GM18507 (cell line): ENCODE data around the gene IP6K1.
A peak's percentile ranks its signal among the peaks of the same experiment; 100 is the strongest.
"Not testable (repeated sequence)": the region's sequence is repeated elsewhere in the genome, so short reads cannot be mapped to it uniquely, and the experiment has no call there.

Experiments
- DNase-seq: peaks from one replicate; pipeline ENCODE4 v3.0.0; 2011; ENCODE audit warnings: low read depth; ENCODE audit not compliant: insufficient read length; ENCODE audit errors: extremely low spot score
- FAIRE-seq: peaks from 2 replicates; lab custom pipeline; 2011; peaks lifted over from hg19 to GRCh38; lab: Jason Lieb, UNC

IP6K1 gene

DNA sequence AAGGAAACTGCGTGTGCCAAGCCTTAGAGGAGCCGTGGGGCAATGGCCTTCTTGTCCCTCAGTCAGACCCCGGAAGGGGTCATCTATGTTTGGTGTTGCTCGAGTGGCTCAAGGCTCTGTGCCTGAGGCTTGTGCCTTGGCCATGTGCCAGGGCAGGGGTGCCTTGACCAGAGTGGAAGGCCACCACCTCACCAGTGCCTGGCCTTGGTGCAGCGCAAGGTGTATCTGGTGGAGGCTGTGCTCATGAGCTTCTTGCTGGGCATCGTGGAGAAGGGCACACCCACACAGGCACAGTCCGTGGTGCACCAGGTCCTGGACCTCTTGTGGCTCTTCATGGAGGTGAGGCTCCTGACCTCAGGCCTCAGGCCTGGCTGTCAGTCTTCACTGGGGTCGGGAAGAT is 86.3 kb downstream of the IP6K1 start:
- DNase-seq (no peak), FAIRE-seq (no peak)

DNA sequence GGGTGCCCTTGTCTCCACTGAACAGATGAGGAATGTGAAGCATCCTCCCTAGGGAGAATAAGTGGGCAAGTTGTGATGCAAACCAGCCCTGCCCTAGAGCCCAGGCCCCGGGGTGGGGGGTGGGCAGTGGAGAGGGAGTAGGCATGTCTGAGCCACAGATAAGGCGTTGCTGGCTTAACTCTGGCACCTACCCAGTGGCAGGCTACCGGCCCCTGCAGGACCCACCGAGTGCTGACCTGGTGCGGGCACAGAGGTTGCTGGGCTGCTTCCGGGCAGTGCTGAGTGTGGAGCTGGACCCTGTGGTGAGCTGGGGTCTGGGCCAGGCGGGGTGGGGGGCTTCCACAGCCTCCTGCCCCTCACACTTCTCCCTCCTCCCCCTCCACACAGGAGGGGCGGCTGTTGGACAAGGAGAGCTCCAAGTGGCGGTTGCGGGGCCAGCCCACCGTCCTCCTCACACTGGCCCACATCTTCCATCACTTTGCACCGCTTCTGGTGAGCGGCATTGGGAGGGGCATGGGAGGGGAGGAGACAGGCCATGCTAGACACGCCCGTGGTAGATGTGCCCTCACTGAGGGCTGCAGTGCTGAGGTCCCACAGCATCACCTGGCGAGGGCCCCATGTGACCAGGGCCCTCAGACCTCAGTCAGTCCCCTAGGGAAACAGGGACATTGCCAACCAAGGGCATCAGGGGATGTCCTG is 86.9 kb downstream of the IP6K1 start:
- no peak for FAIRE-seq
- no peak for DNase-seq

DNA sequence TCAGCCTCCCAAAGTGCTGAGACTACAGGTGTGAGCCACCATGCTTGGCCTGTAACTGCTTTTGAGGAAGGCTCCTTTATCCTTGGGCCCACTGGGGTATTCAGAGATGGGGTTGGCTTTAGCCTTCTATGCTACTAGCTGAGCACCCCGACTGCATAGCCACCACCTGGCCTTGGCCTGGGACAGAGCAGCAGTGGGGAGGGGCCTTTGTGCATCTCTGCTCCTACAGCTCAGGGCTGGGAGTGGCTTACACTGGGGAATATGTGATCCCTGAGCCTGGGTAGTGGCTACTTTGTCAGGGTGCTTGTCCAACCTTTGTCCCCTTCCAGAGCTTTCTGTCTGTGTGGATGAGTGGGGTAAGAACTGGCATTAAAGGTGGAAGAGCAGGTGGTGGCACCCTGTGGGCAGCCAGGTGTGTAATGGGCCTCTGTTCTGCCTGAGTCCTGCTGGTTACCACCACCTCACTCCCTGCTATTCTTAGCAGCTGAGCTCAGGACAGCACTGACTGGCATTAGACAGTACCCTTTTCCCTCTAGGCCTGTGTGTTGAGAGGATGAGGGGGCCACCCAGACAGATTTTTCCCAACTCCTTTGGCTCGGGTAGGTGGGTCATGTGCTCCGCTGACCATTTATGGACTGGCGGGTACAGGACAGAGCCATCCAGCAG is 90.9 kb downstream of the IP6K1 start:
- not testable (repeated sequence) for FAIRE-seq, DNase-seq

DNA sequence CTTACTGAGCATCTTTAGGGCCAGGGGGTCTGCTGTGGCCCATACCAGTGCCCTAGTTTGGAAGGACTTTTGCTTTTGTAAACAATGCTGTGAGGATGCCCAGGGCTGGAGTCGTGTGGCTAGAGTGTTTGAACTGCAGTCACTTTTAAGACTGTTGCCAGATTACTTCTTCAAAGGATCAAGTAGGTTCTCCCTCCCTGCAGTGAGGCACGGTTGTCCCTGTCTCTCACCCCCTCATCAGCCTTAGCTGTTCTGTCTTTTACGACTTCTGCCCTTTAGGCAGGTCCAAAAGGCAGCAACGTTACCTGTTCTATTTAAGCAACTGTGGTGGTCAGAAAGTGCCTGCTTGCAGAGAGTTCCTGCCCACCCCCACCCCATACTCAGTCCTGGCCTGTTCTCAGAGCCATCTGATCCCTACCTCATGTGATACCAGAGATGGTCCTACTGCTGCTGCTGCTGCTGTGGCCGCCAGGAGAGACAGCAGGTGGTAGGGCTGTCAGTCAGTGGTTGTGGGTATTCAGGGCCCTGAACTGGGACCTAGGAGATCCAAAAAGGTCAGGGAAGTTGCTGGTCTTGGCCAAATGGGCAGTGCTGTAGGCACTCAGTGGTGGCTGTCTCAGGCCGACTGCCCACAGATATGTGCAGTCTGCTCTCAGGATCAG is 91.8 kb downstream of the IP6K1 start:
- not testable (repeated sequence) for DNase-seq, FAIRE-seq

DNA sequence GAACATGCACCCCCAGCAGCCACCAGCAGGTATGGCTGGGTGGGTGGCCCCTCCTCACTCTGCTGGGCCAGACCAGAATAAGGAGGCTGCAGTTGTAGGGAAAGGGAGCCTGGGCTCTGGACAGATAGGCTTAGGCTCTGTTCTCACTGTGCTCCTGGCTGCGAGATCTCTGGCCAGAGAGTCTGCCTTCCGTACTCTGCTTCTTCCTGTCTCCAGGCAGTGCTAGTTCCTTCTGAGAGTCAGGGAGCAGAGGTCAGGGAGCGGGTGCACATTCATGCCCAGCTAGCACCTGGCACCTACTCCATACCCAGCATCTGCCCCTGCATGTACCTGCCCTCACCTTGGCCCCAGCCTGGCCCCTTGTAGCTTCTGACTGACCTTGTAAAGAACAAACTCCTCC is 94.9 kb downstream of the IP6K1 start:
- not testable (repeated sequence) for DNase-seq, FAIRE-seq

DNA sequence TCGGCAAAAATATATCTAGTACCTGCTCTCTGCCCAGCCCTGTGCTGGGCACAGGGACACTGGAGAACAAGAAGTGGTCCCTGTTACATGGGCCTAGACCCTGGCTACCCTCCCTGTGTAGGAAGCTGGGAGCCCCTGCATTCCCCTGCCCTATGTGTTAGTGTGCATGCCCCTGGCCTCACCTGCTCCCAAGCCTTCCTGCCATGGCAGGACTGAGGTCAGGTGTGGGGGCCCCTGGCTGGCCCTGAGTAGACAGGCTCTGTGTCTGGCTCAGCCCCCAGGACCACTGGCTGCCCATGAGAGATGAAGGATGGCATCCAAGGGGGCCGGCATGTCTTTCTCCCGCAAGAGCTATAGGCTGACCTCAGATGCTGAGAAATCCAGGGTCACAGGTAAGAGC is 95.5 kb downstream of the IP6K1 start:
- FAIRE-seq, DNase-seq: not testable (repeated sequence)

DNA sequence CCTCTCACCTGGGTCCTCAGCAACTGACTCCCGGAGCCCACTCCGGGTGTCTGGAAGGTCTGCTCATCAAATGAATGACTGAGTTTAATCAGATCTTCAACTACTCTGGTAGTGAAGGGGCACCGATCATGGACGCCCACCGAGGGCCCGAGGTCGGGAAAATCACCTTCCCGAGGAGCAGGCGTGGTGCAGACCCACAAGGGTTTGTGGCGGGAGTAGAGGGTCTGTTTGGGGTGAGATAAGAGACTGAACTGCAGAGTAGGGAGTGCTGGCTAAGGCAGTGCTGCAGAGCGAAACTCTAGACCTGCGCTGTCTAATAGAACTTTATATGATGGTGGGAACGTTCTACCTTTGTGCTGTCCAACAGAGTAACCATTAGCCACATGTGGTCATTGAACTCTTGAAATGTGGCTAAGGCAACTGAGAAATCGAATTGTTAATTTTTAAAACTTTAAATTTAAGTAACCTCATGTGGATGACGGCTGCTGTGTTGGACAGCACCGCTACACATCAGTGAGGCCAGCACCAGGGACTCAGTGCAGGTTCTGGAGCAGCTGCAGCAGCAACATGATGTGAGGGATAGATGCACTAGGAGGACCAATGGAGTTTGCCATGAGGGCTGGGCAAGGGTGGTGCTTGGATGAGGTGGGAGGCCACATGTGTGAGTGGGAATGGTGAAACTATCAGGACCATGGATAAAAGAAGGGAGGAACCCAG is 96.3 kb downstream of the IP6K1 start:
- not testable (repeated sequence) for FAIRE-seq, DNase-seq

DNA sequence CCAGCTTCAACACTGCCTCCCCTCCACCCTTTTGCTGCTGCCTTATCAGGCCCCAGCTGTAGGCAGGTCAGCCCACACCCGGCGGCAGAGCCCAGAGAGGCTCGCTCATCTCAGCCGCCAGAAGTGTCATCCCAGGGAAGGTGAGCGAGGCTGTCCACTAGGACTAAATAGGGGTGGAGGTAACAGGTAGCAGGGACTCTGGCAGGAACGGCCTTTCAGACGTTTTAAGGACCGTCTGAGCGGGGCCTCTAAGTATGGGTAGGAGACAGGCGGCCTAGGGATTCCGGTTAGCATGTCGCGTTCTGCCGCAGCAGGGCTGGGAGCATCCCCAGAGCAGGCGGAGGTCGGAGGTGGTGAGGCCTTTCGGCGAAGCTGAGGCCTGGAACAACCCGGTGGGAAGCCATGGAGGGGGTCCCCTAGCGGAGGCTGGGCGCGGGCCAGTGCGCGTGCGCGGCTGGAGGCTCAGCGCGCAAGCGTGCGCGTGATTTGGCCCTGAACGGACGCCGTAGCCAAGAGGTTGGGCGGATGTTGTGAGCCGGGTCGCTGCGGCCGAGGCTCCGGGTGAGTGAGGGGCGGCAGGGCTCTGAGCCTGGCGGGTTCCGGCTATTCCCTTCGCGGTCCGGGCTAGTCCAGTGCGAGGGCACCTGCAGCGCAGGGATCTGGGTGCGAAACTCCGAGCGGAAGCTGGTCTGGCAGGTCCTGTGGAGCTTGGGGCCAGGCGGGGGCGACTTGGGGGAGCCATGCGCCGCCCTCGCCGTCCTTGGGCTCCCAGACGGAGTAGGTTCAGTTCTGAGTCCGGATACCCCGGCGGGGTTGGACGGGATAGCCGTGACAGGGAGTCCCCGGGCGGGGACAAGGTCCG is 97.1 kb downstream of the IP6K1 start, which contains the start of the genes MST1 and RNF123:
MST1 (minus strand) TSS at position 429 of the 862 bp plus-strand sequence. CDS start 783 bp downstream, outside the sequence.
RNF123 (plus strand) TSS at position 512 of the 862 bp plus-strand sequence. CDS start 1,609 bp downstream, outside the sequence.
- peak; percentile 91 for DNase-seq
- FAIRE-seq: peak; percentile 42

DNA sequence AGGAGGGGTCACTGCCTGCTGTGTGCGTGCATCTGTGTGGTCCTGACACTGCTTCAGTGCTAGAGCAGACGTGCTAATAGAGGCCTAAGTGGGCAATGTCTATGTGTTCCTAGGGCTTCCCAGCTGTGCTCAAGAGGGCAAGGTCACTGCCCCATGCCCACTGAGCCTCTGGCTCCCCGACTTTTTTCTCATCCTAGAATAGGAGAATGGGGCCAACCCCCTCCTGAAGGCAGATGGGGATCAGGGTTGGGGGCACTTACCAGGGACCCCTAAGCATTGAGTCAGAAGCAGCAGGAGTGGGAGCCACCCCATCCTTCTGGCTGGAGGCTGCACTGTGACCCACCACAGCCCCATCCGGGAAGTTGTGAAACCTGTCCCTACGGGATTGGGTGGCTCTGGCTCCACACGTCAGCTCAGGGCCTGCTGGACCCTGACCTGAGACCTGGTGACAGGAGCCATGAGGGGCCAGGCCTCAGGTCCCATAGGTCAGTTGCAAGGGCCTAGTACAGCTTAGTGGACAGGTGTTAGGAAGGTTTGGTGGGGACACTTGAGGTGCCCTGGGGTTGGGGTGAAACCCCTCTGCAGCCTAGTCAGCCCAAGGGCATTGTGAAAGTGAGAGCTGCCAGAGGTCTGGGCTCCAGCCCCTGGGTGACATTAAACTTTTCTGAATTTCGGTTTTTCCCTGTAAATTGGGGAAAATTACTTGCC is 97.8 kb downstream of the IP6K1 start:
- FAIRE-seq, DNase-seq: not testable (repeated sequence)

DNA sequence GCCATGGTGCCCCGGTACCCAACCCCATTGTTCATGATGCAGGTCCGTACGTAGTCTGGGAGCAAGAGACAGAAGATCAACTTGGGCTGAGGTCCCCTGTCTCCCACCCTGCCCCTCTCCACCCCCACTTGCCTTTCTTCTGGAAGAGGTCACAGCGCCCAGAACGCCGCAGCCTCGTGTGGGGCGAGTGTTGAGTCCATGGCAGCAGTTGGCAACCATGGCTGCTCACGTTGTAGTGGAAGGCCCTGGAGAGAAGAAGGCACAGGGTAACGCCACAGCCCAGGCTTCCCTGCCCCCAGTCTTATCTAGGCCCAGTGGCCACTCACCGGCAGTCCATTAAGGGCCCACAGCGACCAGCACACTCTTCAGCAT is 98.9 kb downstream of the IP6K1 start:
- DNase-seq, FAIRE-seq: not testable (repeated sequence)

DNA sequence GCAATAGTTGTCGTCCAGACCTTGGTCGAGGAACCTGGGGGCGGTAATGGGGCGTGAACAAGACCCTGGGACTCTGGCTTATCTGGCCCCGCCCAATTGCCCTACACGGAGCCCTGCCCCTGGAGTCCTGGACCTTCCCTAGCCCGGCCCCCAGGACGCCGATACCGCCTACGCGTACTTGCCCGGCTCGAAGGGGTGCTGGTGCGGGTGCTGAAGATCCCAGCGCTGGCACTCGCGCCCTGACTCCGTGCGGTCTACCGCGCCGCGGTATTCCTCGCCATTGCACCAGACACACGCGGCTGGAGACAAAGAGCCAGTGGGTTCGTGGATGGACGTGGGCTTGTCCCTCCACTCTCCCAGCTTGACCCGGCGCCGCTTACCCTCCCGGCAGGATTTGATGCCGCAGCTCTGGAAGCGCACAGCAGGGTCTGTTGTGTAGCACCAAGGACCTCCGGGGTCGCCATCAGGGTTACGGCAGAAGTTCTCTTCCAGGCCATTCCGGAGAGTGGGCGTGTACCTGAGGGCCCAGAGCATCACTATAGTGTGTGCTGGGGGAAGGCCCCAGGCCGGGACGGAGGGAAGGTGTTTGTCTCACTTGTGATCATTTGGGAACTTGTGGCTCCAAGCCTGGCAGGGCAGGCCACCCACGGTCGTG is 99.4 kb downstream of the IP6K1 start:
- not testable (repeated sequence) for DNase-seq, FAIRE-seq

DNA sequence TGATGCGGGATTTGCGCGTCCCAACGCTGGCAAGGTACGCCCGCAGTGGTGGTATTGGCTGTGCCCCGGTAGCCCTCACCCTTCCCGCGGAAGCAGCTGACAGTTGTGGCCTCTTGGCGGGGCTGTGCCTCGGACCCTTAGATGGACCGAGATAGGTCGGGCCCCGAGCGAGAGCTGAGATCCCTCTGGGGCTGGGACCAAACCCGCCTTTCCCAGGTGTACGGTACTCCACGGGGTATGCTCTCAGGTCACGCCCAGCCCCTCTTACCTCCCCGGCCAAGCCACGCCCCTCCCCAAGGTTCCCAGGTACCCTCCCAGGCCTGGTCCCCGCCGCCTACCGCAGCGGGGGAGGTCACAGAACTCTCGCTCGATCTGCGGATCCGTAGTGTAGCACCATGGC is 100.0 kb downstream of the IP6K1 start:
- not testable (repeated sequence) for FAIRE-seq, DNase-seq

DNA sequence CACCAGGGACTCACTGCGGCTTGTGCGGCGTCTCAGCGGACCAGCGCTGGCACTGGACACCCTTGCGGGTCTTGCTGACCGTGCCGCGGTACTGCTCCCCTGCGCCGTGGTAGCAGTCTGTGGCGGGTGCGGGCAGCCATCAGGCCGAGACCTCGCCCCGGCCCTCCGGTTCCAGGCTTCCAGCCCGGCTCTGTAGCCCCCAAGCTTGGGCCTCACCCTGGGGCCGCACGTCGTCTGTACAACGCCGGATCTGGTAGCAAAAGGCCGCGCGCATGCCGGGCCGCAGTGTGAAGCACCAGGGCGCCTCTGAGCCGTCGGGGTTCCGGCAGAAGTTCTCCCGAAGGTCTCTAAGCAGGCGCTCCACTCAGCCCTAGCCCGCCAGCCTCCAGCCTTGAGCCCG is 100.5 kb downstream of the IP6K1 start:
- not testable (repeated sequence) for DNase-seq, FAIRE-seq

DNA sequence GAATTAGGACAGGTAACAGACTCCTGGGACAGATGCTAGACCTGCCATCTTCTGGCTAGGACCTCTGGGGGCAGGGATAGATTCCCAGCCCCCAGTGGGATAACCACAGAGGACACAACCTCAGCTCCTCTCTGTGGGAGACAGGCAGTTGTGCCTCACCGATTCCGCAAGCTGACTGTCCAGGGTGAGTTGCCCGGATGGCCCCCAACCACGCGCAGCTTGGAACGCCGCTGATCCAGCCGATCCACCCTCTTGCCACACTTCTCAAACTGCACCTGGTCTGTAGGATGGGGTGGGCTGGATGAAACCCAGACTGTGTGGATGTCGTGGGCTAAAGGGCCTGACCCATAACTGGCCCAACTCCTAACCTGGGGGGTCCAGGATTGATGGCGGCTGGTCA is 101.2 kb downstream of the IP6K1 start:
- not testable (repeated sequence) for FAIRE-seq, DNase-seq

DNA sequence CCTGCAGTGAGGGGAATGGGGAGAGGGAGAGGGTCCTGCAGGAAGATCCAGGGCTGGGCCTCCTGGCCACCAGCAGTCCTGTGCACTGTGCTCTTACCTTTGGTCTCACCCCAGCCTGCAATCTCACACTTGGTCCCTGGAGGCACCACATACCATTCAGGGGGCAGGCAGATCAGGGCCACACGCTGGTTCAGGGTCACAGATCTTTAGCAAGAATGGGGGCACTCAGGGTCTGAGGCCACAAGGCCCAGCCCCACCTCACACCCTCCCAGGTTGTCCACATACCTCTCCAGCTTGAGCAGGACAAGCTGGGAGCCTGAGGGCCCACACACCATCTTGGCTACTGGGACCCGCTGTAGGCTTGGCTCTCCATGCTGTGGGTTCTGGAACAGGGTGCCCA is 101.9 kb downstream of the IP6K1 start:
- FAIRE-seq, DNase-seq: not testable (repeated sequence)

DNA sequence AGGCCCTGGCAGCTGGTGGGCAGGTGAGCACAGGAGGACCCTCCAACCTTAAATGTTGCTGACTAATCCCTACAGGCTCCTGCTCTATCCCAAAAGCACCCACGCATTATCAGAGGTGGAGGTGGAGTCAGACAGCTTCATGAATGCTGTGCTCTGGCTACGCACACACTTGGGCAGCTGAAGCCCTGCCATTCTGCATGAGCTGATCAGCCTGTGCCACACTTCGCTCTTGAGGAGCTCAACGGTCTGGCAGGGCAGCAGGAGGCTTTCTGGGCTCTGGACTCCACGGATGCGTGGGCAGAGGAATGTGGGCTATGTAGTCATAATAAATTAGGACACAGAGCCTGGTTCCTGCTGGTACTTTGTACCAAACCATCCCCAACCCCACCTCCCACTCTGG is 103.2 kb downstream of the IP6K1 start:
- FAIRE-seq (no peak), DNase-seq (no peak)

DNA sequence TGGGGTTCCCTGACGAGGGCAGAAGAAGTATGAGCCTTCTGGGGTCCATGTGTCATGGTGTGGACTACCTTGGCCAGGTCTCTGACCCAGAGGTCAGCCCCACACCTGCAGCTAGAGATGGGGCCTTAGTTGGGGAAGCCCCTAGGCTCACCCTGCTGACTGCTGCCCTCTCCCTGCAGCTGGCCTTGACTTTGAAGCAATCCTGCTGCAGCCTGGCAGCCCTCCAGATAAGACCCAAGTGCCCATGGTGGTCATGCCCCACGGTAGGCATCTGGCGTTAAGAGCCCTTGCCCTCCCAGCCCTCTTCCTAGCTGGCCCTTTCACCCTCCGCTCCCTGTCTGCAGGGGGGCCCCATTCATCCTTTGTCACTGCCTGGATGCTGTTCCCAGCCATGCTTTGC is 104.8 kb downstream of the IP6K1 start:
- FAIRE-seq (no peak), DNase-seq (no peak)

DNA sequence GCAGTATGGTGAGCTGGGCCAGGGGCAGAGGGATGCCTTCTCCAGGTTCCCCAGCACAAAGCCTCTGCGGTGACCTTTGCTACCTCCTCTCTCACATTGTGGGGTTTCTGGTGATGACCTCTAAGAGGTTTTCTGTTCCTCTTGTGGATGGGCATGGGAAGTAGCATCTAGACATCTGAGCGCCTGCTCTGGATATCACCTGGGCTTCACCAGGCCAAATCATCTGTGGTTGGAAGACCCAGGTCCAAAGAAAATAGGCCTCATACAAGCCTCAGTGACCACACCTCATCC is 105.2 kb downstream of the IP6K1 start:
- no peak for DNase-seq
- FAIRE-seq: no peak
